K562 (cell line): ENCODE measurements around the gene TBX10. TPM values are rescaled to one million over a fixed set of nuclear protein-coding genes. Genes with fewer than 3 reads are reported as not detected.
A peak's percentile ranks its signal among the peaks of the same experiment; 100 is the strongest.

Experiments
- ATF1 ChIP-seq, 2 experiments: fragments of 450-650 bp in 1 of 2; IDR thresholded peaks; 2 replicates each; pipeline ENCODE4 v1.6.1; 2016; ENCODE audit warnings: missing compliant biosample characterization in 1 of 2, missing genetic modification characterization in 1 of 2
- CC2D1A ChIP-seq: fragments of 450-650 bp; IDR thresholded peaks from 2 replicates; pipeline ENCODE4 v1.6.1; 2017; ENCODE audit warnings: mild to moderate bottlenecking
- ILK ChIP-seq: fragments of 450-650 bp; IDR thresholded peaks from 2 replicates; pipeline ENCODE4 v1.6.1; 2016; ENCODE audit warnings: missing genetic modification characterization, low read depth, mild to moderate bottlenecking, missing compliant biosample characterization, moderate library complexity, borderline replicate concordance
- KAT2B ChIP-seq: IDR thresholded peaks from one replicate; pipeline ENCODE4 v1.6.1; 2012; ENCODE audit warnings: low read depth, mild to moderate bottlenecking, control low read depth, inconsistent platforms, low read length, moderate library complexity
- MTA3 ChIP-seq: fragments of 450-650 bp; formaldehyde crosslinking; IDR thresholded peaks from 2 replicates; pipeline ENCODE4 v1.6.1; 2017; ENCODE audit warnings: mild to moderate bottlenecking, borderline replicate concordance
- NBN ChIP-seq: fragments of 450-650 bp; IDR thresholded peaks from 2 replicates; pipeline ENCODE4 v1.6.1; 2016; ENCODE audit warnings: low read depth, mild to moderate bottlenecking
- NCOA2 ChIP-seq, 2 experiments: fragments of 450-650 bp; IDR thresholded peaks; 2 replicates each; pipeline ENCODE4 v1.6.1; 2018; ENCODE audit warnings: mild to moderate bottlenecking in 2 of 2, moderate library complexity in 1 of 2; ENCODE audit not compliant: partially characterized antibody in 2 of 2
- NFE2 ChIP-seq: IDR thresholded peaks from 2 replicates; pipeline ENCODE4 v1.6.1; 2014; ENCODE audit warnings: antibody characterized with exemption, low read depth
- PTRF ChIP-seq: fragments of 450-650 bp; IDR thresholded peaks from 2 replicates; pipeline ENCODE4 v1.6.1; 2016; ENCODE audit warnings: mild to moderate bottlenecking, missing genetic modification characterization, missing compliant biosample characterization
- SAFB2 ChIP-seq: fragments of 200-400 bp; formaldehyde crosslinking; IDR thresholded peaks from 2 replicates; pipeline ENCODE4 v1.6.1; 2018; ENCODE audit warnings: borderline replicate concordance, low read length, low read depth, moderate library complexity; ENCODE audit not compliant: severe bottlenecking
- SAP30 ChIP-seq: fragments of 200-600 bp; sonication (generic); IDR thresholded peaks from 2 replicates; pipeline ENCODE4 v1.6.1; 2012; ENCODE audit warnings: borderline replicate concordance, low read depth, mild to moderate bottlenecking, moderate library complexity, low read length, control low read depth, inconsistent platforms; ENCODE audit not compliant: insufficient read depth, poor library complexity, severe bottlenecking
- SIN3A ChIP-seq, 2 experiments: fragments of 150-350 bp in 1 of 2; IDR thresholded peaks; 2 replicates each; pipeline ENCODE4 v1.6.1; 2011 to 2016; ENCODE audit warnings: borderline replicate concordance in 2 of 2, low read depth in 2 of 2, low read length in 2 of 2, mild to moderate bottlenecking in 2 of 2, moderate library complexity in 2 of 2; ENCODE audit not compliant: control insufficient read depth in 1 of 2
- STAG1 ChIP-seq: sonication (generic); formaldehyde crosslinking; IDR thresholded peaks from 2 replicates; pipeline ENCODE4 v1.5.0; 2020; ENCODE audit warnings: missing genetic modification reagents, borderline replicate concordance
- TAF7 ChIP-seq: fragments of 450-650 bp; IDR thresholded peaks from 2 replicates; pipeline ENCODE4 v1.6.1; 2016; ENCODE audit warnings: missing genetic modification characterization, missing compliant biosample characterization
- ZNF134 ChIP-seq: fragments of 250-450 bp; sonication (Bioruptor Pico); conservative IDR thresholded peaks from 2 replicates; pipeline ENCODE4 v1.4.0; 2020
- ZNF143 ChIP-seq: sonication (generic); formaldehyde crosslinking; IDR thresholded peaks from 2 replicates; pipeline ENCODE4 v1.9.0; 2022; ENCODE audit warnings: mild to moderate bottlenecking, missing genetic modification reagents
- ZNF217 ChIP-seq: sonication (generic); formaldehyde crosslinking; IDR thresholded peaks from 2 replicates; pipeline ENCODE4 v1.8.0; 2022; ENCODE audit warnings: mild to moderate bottlenecking, missing genetic modification reagents
- ZNF274 ChIP-seq: IDR thresholded peaks from 2 replicates; pipeline ENCODE4 v1.6.1; 2011; ENCODE audit warnings: low read depth, mild to moderate bottlenecking, low read length, moderate library complexity, borderline replicate concordance
- ZNF324 ChIP-seq: fragments of 250-450 bp; sonication (Bioruptor Pico); IDR thresholded peaks from 2 replicates; pipeline ENCODE4 v1.4.0; 2020; ENCODE audit warnings: mild to moderate bottlenecking
- ZNF766 ChIP-seq: fragments of 200-800 bp; sonication (Bioruptor generic); conservative IDR thresholded peaks from 2 replicates; pipeline ENCODE4 v1.6.1; 2016; ENCODE audit warnings: missing genetic modification characterization, missing compliant biosample characterization
- polyA plus RNA-seq, 8 experiments: library from polyadenylated mRNA; depleted of rRNA in 4 of 8; stranded (reverse) in 5 of 8; unstranded in 3 of 8; fragments of >200 nt; fragmentation: Nextera tagmentation in 2 of 8; fragmentation: Illumina TruSeq in 1 of 8; extraction: Ambion mirVana in 2 of 8; extraction: Trizol in 1 of 8; gene quantifications; 2 replicates each; pipeline versions ENCODE4 v1.2.1 to v1.2.3, GENCODE V29; 2011 to 2014; ENCODE audit warnings: inconsistent platforms in 1 of 8, missing spikeins in 1 of 8
- total RNA-seq, 7 experiments: library from RNA; depleted of rRNA in 6 of 7; stranded (reverse); fragments of >200 nt in 6 of 7; fragmentation: Illumina TruSeq in 2 of 7; extraction: Trizol in 2 of 7; gene quantifications; 2 replicates each; pipeline versions ENCODE4 v1.2.1 to v1.2.3, GENCODE V29; 2011 to 2021; ENCODE audit warnings: low replicate concordance in 1 of 7
- TF ChIP-seq, protein P1 (sequence below): sonication (generic); formaldehyde crosslinking; IDR thresholded peaks from 2 replicates; pipeline ENCODE4 v1.8.0; 2022; ENCODE audit warnings: mild to moderate bottlenecking, low read depth, missing genetic modification reagents
- TF ChIP-seq, protein P2 (sequence below): fragments of 450-650 bp; IDR thresholded peaks from 2 replicates; pipeline ENCODE4 v1.6.1; 2018; ENCODE audit not compliant: partially characterized antibody

Gene TBX10
- total and polyA plus RNA-seq, 9 of the 15 experiments (the other 6 are each of a cell fraction or from before 2014, with no cell fraction given) = not detected

DNA sequence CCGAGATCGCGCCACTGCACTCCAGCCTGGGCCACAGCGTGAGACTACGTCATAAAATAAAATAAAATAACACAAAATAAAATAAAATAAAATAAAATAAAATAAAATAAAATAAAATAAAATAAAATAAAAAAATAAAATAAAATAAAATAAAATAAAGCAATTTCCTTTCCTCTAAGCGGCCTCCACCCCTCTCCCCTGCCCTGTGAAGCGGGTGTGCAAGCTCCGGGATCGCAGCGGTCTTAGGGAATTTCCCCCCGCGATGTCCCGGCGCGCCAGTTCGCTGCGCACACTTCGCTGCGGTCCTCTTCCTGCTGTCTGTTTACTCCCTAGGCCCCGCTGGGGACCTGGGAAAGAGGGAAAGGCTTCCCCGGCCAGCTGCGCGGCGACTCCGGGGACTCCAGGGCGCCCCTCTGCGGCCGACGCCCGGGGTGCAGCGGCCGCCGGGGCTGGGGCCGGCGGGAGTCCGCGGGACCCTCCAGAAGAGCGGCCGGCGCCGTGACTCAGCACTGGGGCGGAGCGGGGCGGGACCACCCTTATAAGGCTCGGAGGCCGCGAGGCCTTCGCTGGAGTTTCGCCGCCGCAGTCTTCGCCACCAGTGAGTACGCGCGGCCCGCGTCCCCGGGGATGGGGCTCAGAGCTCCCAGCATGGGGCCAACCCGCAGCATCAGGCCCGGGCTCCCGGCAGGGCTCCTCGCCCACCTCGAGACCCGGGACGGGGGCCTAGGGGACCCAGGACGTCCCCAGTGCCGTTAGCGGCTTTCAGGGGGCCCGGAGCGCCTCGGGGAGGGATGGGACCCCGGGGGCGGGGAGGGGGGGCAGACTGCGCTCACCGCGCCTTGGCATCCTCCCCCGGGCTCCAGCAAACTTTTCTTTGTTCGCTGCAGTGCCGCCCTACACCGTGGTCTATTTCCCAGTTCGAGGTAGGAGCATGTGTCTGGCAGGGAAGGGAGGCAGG lies 56.0 kb downstream of the TBX10 start, which contains the start of gene GSTP1 (continued):
- TF ChIP-seq CC2D1A = peak; percentile 75; the same call in 1 of the 2 replicates
- peak; percentile 49 for TF ChIP-seq SAP30
- TF ChIP-seq KAT2B = no peak
- no peak for TF ChIP-seq ZNF134 (CRISPR knock-in tag)
- no peak for TF ChIP-seq ILK (tag)
- no peak for TF ChIP-seq ZNF324 (CRISPR knock-in tag)
- TF ChIP-seq MTA3 = peak; percentile 97
- 0 out of 2 replicates have a peak, but pooled peaks have one; percentile 5 for TF ChIP-seq TAF7 (tag)
- peak; percentile 48 to 86; a peak in 3 of 4 replicates for TF ChIP-seq SIN3A (IDR thresholded peaks at IDR 0.05; ENCODE audit: borderline replicate concordance in 2 of 2, control insufficient read depth in 1 of 2, low read depth in 2 of 2, low read length in 2 of 2)
- TF ChIP-seq, protein P1, sequence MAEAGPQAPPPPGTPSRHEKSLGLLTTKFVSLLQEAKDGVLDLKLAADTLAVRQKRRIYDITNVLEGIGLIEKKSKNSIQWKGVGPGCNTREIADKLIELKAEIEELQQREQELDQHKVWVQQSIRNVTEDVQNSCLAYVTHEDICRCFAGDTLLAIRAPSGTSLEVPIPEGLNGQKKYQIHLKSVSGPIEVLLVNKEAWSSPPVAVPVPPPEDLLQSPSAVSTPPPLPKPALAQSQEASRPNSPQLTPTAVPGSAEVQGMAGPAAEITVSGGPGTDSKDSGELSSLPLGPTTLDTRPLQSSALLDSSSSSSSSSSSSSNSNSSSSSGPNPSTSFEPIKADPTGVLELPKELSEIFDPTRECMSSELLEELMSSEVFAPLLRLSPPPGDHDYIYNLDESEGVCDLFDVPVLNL (CRISPR knock-in tag) = no peak
- TF ChIP-seq, protein P2, sequence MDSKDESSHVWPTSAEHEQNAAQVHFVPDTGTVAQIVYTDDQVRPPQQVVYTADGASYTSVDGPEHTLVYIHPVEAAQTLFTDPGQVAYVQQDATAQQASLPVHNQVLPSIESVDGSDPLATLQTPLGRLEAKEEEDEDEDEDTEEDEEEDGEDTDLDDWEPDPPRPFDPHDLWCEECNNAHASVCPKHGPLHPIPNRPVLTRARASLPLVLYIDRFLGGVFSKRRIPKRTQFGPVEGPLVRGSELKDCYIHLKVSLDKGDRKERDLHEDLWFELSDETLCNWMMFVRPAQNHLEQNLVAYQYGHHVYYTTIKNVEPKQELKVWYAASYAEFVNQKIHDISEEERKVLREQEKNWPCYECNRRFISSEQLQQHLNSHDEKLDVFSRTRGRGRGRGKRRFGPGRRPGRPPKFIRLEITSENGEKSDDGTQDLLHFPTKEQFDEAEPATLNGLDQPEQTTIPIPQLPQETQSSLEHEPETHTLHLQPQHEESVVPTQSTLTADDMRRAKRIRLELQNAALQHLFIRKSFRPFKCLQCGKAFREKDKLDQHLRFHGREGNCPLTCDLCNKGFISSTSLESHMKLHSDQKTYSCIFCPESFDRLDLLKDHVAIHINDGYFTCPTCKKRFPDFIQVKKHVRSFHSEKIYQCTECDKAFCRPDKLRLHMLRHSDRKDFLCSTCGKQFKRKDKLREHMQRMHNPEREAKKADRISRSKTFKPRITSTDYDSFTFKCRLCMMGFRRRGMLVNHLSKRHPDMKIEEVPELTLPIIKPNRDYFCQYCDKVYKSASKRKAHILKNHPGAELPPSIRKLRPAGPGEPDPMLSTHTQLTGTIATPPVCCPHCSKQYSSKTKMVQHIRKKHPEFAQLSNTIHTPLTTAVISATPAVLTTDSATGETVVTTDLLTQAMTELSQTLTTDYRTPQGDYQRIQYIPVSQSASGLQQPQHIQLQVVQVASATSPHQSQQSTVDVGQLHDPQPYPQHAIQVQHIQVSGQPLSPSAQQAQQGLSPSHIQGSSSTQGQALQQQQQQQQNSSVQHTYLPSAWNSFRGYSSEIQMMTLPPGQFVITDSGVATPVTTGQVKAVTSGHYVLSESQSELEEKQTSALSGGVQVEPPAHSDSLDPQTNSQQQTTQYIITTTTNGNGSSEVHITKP = no peak
- 0 out of 2 replicates have a peak, but pooled peaks have one; percentile 28 for TF ChIP-seq ZNF143 (CRISPR knock-in tag)
- TF ChIP-seq PTRF (tag) = no peak
- peak; percentile 97 for TF ChIP-seq NFE2
- no peak for TF ChIP-seq STAG1 (CRISPR knock-in tag)
- no peak for TF ChIP-seq SAFB2
- TF ChIP-seq ZNF766 = 0 out of 2 replicates have a peak, but pooled peaks have one; percentile 21
- TF ChIP-seq ZNF217 (CRISPR knock-in tag) = no peak
- TF ChIP-seq NBN = no peak
- TF ChIP-seq ZNF274 = no peak
- TF ChIP-seq NCOA2 (IDR thresholded peaks at IDR 0.05; ENCODE audit: partially characterized antibody in 2 of 2) = no peak
- 0 out of 2 replicates have a peak, but pooled peaks have one; percentile 9 for TF ChIP-seq ATF1 (CRISPR knock-in tag; IDR thresholded peaks at IDR 0.05)
- TF ChIP-seq ATF1 (tag; IDR thresholded peaks at IDR 0.05) = peak; percentile 29
